OCI-LY1 (cell line): ENCODE data around the gene SSPN.

Experiments used
- CTCF ChIP-seq: fragments of 200-600 bp; sonication (generic), shearing (Covaris generic); IDR thresholded peaks from 2 replicates; pipeline ENCODE4 v1.5.1; 2017; ENCODE audit warnings: mild to moderate bottlenecking, antibody characterized with exemption, low read length, moderate library complexity, mixed read lengths
- EZH2 ChIP-seq: fragments of 200-600 bp; sonication (generic), shearing (Covaris generic); IDR thresholded peaks from 2 replicates; pipeline ENCODE4 v1.8.0; 2017; ENCODE audit warnings: borderline replicate concordance, mixed run types, mild to moderate bottlenecking, antibody characterized with exemption, low read length, moderate library complexity, mixed read lengths

DNA sequence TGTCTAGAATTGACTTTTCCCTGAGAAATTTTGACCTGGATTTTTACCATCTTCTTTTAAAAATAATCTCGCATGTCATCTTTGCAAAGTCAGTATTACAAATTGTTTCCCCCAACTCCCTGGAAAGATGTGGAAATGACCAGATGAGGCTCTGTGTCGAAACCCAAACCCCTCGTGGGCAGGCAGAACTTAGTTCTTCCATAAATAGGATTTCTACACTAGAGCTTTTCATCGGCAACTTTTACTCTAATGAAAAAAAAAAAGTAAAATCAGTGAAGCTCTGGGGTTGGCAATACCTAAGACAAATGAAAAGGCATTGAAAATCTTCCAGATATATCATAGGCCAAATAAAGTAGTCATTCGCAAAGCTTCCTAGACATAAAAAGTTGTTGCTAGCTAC is 17.0 kb downstream of the SSPN start:
- no peak for TF ChIP-seq EZH2
- TF ChIP-seq CTCF = no peak
